GM21717 (cell line): ENCODE results near the gene CHRM3.

Source experiments
- ATAC-seq: cut with Tn5 transposase; IDR thresholded peaks from one replicate; pipeline ENCODE4 v1.9.1; 2021; ENCODE audit warnings: mild to moderate bottlenecking, moderate library complexity; ENCODE audit not compliant: unreplicated experiment

The CHRM3 gene

GRCh38 chr1:239394107-239394506 is 7.7 kb downstream of the CHRM3 start:
- ATAC-seq, result no peak

- no peak for ATAC-seq
Observed at GRCh38 chr1:239413916-239414315, 27.5 kb downstream of the CHRM3 start.

GRCh38 chr1:239417221-239417620 is 30.9 kb downstream of the CHRM3 start:
- ATAC-seq, result no peak

GRCh38 chr1:239417986-239418640 is 31.7 kb downstream of the CHRM3 start:
- no peak for ATAC-seq

- ATAC-seq, result no peak
Observed at GRCh38 chr1:239418681-239419080, 32.3 kb downstream of the CHRM3 start.

- ATAC-seq, result no peak
Observed at GRCh38 chr1:239421811-239422210, 35.4 kb downstream of the CHRM3 start.

GRCh38 chr1:239422818-239423217 is 36.5 kb downstream of the CHRM3 start:
- ATAC-seq, result no peak

GRCh38 chr1:239426821-239427475 is 40.6 kb downstream of the CHRM3 start:
- ATAC-seq, result no peak

GRCh38 chr1:239427712-239428111 is 41.3 kb downstream of the CHRM3 start:
- ATAC-seq, result no peak

- ATAC-seq, result no peak
Observed at GRCh38 chr1:239428120-239428710, 41.8 kb downstream of the CHRM3 start.

GRCh38 chr1:239429163-239429562 is 42.8 kb downstream of the CHRM3 start:
- no peak for ATAC-seq

GRCh38 chr1:239432255-239432654 is 45.9 kb downstream of the CHRM3 start:
- no peak for ATAC-seq

GRCh38 chr1:239434181-239434580 is 47.8 kb downstream of the CHRM3 start:
- ATAC-seq, result no peak
